HG03354 (cell line): ENCODE measurements around the gene NME5.
"Not testable (repeated sequence)": the region's sequence is repeated elsewhere in the genome, so short reads cannot be mapped to it uniquely, and the experiment has no call there.

Experiments
- ATAC-seq: cut with Tn5 transposase; IDR thresholded peaks from one replicate; pipeline ENCODE4 v1.9.1; 2021; ENCODE audit warnings: mild to moderate bottlenecking; ENCODE audit not compliant: unreplicated experiment, poor library complexity, severe bottlenecking

NME5 gene

DNA sequence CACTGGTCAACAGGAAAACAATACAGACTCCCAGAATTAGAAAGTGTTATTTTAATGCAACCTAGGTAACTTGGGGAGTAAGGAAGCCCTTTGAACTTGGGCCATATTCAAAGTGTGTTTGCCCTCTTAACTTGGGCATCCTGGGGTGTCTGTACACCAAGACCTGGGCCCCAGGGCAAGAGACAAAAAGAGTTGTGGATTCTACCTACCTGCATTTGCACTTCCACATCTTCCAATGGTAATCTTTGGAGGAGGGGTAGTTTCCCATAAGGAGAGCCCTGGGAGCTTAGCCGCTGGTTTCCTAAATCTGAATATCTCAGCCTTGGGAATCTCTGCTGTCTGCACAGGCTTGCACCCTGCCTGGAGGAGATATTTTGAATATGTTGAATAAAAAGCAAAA is 46.9 kb downstream of the NME5 start:
- no peak for ATAC-seq

GRCh38 chr5:138091685-138092084 is 47.5 kb downstream of the NME5 start:
- no peak for ATAC-seq

DNA sequence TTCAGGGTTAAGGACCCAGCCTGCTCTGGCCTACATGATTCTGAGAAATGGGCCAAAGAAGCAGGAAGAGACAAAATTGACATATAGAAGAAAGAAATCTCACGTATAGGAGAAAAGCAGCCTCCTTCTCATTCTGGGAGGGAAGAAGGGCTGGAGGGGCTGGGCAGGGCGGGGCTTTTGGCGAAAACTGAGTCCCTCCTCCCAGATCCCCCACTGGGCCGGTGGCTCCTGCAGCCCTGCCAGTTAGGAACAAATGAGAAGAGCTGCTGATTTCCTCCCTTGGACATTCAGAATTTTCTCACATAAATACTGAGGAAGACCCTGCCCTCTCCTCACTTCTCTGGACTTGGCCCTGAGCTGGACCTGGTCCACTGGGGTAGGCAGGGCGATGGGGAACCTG is 55.5 kb downstream of the NME5 start, which contains the start of gene WNT8A:
TSS of gene WNT8A (plus strand) at position 332 of the 400 bp plus-strand sequence. CDS start 95 bp downstream, outside the sequence.
- ATAC-seq = no peak

- no peak for ATAC-seq
Measured at GRCh38 chr5:138082033-138082432, 57.2 kb downstream of the NME5 start.

DNA sequence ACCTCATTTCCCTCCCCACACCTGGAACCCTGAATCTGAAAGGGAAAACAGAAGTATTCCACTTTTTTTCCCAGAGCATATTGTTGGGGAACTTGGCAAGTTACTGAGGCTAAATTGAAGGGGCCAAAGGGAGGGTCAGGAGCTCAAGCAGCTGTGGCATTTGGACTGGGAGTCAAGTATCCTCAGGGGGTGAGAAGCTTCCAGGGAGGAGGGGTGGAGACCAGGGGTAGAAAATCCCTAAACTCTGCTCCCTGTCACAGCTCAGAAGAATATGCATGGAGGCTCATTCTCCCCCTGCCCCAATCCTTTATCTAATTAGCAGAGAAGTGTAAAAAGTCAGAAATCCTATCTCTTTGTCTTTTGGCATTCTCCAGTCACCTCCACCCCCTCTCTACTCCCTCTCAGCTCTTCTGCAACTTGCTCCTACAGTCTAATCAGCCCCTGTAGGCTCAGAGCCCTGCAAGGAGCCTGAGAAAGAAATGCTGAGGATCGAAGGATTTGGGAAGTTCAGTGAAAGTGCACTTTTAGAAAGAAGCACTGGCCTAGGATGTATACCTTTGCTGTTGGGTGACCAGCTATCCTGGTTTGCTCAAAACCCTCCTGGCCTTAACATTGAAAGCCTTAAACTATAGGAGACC is 61.1 kb downstream of the NME5 start:
- no peak for ATAC-seq

DNA sequence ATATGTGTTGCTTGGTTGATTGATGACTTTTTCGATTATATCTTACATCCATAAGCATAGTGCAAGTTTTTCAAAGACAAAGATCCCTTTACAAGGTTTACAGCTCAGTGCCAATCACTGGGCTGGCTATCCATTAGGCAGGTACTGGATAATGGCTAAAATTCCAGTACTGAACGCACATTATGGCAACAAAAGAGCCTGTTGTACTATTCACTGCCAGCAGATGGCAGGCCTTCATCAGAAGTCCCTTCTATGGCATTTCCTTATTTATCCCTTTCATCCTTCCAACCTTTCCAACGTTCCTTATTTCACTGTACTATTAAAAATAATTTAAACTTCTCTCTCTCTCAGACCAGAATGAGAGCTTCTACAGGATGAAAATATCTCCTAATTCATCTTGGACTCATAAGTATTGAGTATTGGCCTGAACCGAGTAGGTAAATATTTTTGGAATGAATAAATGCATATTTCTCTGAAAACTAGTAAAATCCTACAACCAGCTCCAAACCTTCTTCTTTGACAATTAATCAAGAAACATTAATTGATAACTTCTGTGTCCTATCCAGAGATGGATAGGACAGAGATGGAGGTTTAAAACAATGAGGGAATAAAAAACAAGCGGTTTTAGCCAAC is 62.0 kb downstream of the NME5 start:
- no peak for ATAC-seq

DNA sequence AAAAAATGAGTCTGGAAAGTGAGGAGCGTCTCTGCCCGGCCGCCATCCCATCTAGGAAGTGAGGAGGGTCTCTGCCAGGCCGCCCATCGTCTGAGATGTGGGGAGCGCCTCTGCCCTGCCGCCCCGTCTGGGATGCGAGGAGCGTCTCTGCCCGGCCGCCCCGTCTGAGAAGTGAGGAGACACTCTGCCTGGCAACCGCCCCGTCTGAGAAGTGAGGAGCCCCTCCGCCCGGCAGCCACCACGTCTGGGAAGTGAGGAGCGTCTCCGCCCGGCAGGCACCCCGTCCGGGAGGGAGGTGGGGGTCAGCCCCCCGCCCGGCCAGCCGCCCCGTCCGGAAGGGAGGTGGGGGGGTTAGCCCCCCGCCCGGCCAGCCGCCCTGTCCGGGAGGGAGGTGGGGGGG is 69.2 kb downstream of the NME5 start:
- not testable (repeated sequence) for ATAC-seq

GRCh38 chr5:138068742-138069600 is 70.3 kb downstream of the NME5 start:
- no peak for ATAC-seq

DNA sequence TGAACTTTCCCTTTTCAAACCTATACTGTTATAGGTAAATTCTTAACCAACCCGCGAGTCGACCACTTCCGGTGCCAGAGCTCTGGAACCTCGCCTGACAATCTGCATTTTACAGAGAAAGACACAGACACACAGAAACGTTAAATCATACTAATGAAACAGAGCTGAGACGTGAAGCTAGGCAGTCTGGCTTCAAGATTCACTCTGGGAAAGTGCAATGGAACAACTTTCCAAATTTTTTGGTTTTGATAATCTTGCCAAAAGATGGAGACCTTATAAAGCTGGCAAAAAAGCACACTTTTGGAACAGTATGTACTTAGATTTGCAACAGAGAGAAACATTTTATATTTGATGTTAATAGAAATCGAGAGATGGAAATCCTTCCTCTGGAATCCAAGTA is 71.3 kb downstream of the NME5 start:
- no peak for ATAC-seq
